Activated B cell treated with CpG ODN at 0.5 μM for 24 hours (primary cell): Measurements from ENCODE around the gene BCAS3. TPM values are rescaled to one million over a fixed set of nuclear protein-coding genes. Genes with fewer than 3 reads are reported as not detected.

Experiments
- ATAC-seq: fragments of 200-7000 bp; cut with Tn5 transposase; one replicate; pipeline ENCODE4 v1.10.0; 2021; ENCODE audit warnings: low read depth, mild to moderate bottlenecking, moderate library complexity
- CTCF ChIA-PET: fragments of 350-600 bp; sonication (Branson Sonifier 250); formaldehyde crosslinking; loops from one replicate; lab custom pipeline; 2021; ENCODE audit warnings: antibody characterized with exemption; lab: Charles Lee
- POLR2A ChIA-PET: fragments of 350-600 bp; sonication (Branson Sonifier 250); formaldehyde crosslinking; loops from one replicate; lab custom pipeline; 2021; ENCODE audit warnings: antibody characterized with exemption; lab: Charles Lee
- DNase-seq: peaks from one replicate; pipeline ENCODE4 v3.0.0; 2022
- H3K27ac Mint-ChIP-seq: one replicate; pipeline ENCODE4 v1.8.0; 2020; ENCODE audit warnings: mixed read lengths
- H3K27me3 Mint-ChIP-seq: one replicate; pipeline ENCODE4 v1.8.0; 2021; ENCODE audit warnings: mixed read lengths
- H3K36me3 Mint-ChIP-seq: one replicate; pipeline ENCODE4 v1.8.0; 2021; ENCODE audit warnings: low read depth, mixed read lengths
- H3K4me1 Mint-ChIP-seq: one replicate; pipeline ENCODE4 v1.8.0; 2021; ENCODE audit warnings: mixed read lengths
- H3K4me3 Mint-ChIP-seq: one replicate; pipeline ENCODE4 v1.8.0; 2020; ENCODE audit warnings: mild to moderate bottlenecking, mixed read lengths
- H3K9me3 Mint-ChIP-seq: one replicate; pipeline ENCODE4 v1.8.0; 2020; ENCODE audit warnings: mixed read lengths
- intact Hi-C: fragments of 100-400 bp; cut with micrococcal nuclease; formaldehyde crosslinking; loops from one replicate; pipeline ENCODE4 v1.15.1; 2024
- total RNA-seq: library from RNA; stranded (reverse); gene quantifications from 2 replicates; pipeline ENCODE4 v1.2.3, GENCODE V29; 2022
- TF ChIP-seq, protein P1 (sequence below): fragments of 200-600 bp; IDR thresholded peaks from one replicate; pipeline ENCODE4 v1.8.0; 2022; ENCODE audit warnings: antibody characterized with exemption, mild to moderate bottlenecking

BCAS3 gene
- total RNA-seq, 1 donor from 2014 or later: 37.5 TPM

DNA sequence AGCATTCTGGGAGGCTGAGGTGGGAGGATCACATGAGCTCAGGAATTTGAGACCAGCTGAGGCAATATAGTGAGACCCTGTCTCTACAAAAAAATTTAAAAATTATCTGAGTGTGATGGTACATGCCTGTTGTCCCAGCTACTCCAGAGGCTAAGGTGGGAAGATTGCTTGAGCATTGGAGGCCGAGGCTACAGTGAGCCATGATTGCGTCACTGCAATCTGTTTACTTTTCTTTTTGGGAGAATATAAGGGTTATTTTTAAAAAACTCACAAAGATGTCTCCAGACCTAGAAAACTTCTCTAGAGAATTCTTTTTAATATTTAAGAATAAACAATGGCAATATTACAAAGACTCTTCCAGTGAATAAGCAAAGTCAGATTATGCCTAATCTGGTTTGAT lies 226.9 kb downstream of the BCAS3 start:
- TF ChIP-seq, protein P1, sequence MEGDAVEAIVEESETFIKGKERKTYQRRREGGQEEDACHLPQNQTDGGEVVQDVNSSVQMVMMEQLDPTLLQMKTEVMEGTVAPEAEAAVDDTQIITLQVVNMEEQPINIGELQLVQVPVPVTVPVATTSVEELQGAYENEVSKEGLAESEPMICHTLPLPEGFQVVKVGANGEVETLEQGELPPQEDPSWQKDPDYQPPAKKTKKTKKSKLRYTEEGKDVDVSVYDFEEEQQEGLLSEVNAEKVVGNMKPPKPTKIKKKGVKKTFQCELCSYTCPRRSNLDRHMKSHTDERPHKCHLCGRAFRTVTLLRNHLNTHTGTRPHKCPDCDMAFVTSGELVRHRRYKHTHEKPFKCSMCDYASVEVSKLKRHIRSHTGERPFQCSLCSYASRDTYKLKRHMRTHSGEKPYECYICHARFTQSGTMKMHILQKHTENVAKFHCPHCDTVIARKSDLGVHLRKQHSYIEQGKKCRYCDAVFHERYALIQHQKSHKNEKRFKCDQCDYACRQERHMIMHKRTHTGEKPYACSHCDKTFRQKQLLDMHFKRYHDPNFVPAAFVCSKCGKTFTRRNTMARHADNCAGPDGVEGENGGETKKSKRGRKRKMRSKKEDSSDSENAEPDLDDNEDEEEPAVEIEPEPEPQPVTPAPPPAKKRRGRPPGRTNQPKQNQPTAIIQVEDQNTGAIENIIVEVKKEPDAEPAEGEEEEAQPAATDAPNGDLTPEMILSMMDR: no peak
- peaks cover 16% of the 10 kb centered on the region for H3K36me3 Mint-ChIP-seq
- ChIA-PET CTCF (no interaction called here), POLR2A (no interaction called here)
- intact Hi-C loops: no loop called here
- H3K4me1 Mint-ChIP-seq: no peaks in the 10 kb centered on the region
- DNase-seq (no peak), ATAC-seq (no peak)
- no peaks in the 10 kb centered on the region for H3K27me3 Mint-ChIP-seq
- H3K9me3 Mint-ChIP-seq: no peaks in the 10 kb centered on the region
- H3K4me3 Mint-ChIP-seq: no peak overlapping the region
- H3K27ac Mint-ChIP-seq: no peak overlapping the region

DNA sequence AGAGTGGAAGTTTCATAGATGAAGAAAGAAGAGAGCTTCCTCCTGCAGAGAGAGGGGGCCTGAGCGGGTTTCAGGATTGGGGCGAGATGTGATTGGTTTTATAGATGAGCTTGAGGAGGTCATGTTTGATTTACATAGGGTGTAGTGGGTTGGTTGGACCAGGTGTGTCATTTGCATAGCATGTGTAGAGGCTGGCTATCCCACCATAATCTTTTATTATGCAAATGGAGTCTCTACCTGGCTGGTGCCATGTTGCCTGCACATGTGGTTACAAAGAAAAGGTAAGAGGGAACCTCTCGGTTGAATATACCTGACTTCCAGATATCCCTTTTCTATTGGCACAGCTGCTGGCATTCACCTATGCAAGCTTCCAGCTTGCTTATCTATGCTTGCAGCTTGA lies 228.1 kb downstream of the BCAS3 start:
- intact Hi-C loops: no loop called here

DNA sequence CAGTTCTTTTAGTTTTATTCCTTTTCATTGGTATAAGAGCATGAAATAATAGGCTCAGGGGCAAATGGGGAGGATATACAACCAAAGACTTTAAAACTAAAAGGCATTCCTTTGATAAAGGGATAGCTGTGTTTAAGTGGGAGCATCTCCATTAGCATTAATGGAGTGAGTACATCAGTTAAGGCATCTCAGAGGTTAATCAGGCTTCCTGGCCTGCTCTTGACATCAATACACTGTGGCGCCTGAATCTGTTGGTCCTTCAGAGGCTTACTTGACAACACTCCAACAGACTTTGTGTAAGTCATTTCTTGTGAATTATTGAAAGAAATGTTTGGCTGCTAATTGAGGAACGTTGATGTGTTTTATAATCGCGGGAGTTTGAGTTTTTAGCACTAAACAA lies 230.7 kb downstream of the BCAS3 start:
- ATAC-seq (no peak), DNase-seq (no peak)
- TF ChIP-seq, protein P1: no peak
- H3K4me3 Mint-ChIP-seq: no peak overlapping the region
- no peak overlapping the region for H3K27ac Mint-ChIP-seq
- H3K36me3 Mint-ChIP-seq: peaks cover 11% of the 10 kb centered on the region
- intact Hi-C loops: no loop called here
- ChIA-PET CTCF (no interaction called here), POLR2A (no interaction called here)
- H3K27me3 Mint-ChIP-seq: no peaks in the 10 kb centered on the region
- H3K9me3 Mint-ChIP-seq: no peaks in the 10 kb centered on the region
- H3K4me1 Mint-ChIP-seq: no peaks in the 10 kb centered on the region

More for the DNA sequence above, 228.1 kb downstream of the BCAS3 start:
- TF ChIP-seq, protein P1: no peak
- no peaks in the 10 kb centered on the region for H3K27me3 Mint-ChIP-seq
- no peak for DNase-seq
- ATAC-seq: no peak
- no peaks in the 10 kb centered on the region for H3K9me3 Mint-ChIP-seq
- H3K4me3 Mint-ChIP-seq: no peak overlapping the region
- CTCF ChIA-PET: no interaction called here
- POLR2A ChIA-PET: no interaction called here
- H3K27ac Mint-ChIP-seq: no peak overlapping the region
- no peaks in the 10 kb centered on the region for H3K4me1 Mint-ChIP-seq
- peaks cover 16% of the 10 kb centered on the region for H3K36me3 Mint-ChIP-seq

DNA sequence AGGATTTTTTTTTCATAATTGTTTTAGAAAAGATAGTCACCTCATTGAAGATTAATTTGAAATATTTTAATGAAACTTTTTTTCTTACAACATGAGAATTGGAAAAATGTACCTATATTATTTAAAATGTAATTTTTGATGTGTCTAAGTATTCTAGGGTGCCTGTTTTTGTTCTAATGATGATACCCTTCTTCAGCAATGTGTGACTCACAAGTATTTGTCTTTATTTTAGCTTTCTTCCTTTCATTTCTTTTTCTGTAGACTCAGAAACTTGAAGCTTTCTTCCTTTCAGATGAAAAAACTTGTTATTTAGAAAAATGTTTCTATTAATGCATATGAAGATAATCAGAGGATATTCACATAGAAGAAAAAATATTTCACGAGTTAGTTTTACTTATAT lies 231.8 kb downstream of the BCAS3 start:
- no peaks in the 10 kb centered on the region for H3K4me1 Mint-ChIP-seq
- peaks cover 17% of the 10 kb centered on the region for H3K36me3 Mint-ChIP-seq
- no peak overlapping the region for H3K27ac Mint-ChIP-seq
- H3K27me3 Mint-ChIP-seq: no peaks in the 10 kb centered on the region
- ChIA-PET CTCF (no interaction called here), POLR2A (no interaction called here)
- H3K9me3 Mint-ChIP-seq: no peaks in the 10 kb centered on the region
- no peak overlapping the region for H3K4me3 Mint-ChIP-seq
- no peak for ATAC-seq
- DNase-seq: no peak
- intact Hi-C loops: no loop called here
- TF ChIP-seq, protein P1: no peak

DNA sequence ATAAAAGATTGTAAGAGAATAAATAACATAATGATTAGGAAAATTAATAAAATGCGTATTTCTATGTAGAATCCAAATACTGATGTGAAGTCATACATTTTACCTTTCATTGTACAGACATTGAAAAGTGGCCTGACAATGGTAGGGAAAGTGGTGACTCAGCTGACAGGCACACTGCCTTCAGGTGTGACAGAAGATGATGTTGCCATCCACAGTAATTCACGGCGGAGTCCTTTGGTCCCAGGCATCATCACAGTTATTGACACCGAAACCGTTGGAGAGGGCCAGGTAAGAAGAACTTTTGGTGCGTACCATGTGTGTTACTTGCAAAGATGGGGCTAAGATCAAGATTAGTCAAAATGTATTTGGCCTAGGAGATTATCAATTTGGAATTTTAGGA lies 232.8 kb downstream of the BCAS3 start:
- ATAC-seq: no peak
- ChIA-PET POLR2A (no interaction called here), CTCF (no interaction called here)
- Mint-ChIP-seq H3K27me3 (no peaks in the 10 kb centered on the region), H3K36me3 (peaks cover 22% of the 10 kb centered on the region), H3K4me1 (no peaks in the 10 kb centered on the region), H3K27ac (no peak overlapping the region), H3K9me3 (peaks cover 2% of the 10 kb centered on the region), H3K4me3 (no peak overlapping the region)
- DNase-seq: no peak
- intact Hi-C loops: no loop called here
- TF ChIP-seq, protein P1: no peak
